Measurements from ENCODE around the gene STON2.

GRCh38 chr14:81449114-81449513 lies 49.0 kb upstream of the STON2 start:
- TF ChIP-seq CTCF (IDR thresholded peaks at IDR 0.05) (no peak), POLR2A (IDR thresholded peaks at IDR 0.05; ENCODE audit: low read length) (no peak), EHF (CRISPR knock-in tag; IDR thresholded peaks at IDR 0.05) (no peak), E2F6 (IDR thresholded peaks at IDR 0.05; ENCODE audit: borderline replicate concordance, low read depth) (no peak), RCOR1 (IDR thresholded peaks at IDR 0.05; ENCODE audit: low read depth, low read length) (no peak), ELK1 (IDR thresholded peaks at IDR 0.05; ENCODE audit: low read depth, low read length) (no peak), CEBPB (IDR thresholded peaks at IDR 0.05) (no peak), ATOH8 (CRISPR knock-in tag; IDR thresholded peaks at IDR 0.05; ENCODE audit: low read depth) (no peak), RAD21 (conservative IDR thresholded peaks at IDR 0.05 in 1 of 2, IDR thresholded peaks at IDR 0.05 in 1 of 2) (no peak)

Measured in A549 (cell line).